IPS-15b (cell line): ENCODE results near the gene PI4KB.

Experiments
- H3K27me3 ChIP-seq: one replicate; pipeline ENCODE4 v1.6.1; 2013; ENCODE audit warnings: low read length; ENCODE audit not compliant: control insufficient read depth, insufficient read depth
- H3K36me3 ChIP-seq: one replicate; pipeline ENCODE4 v1.6.1; 2013; ENCODE audit warnings: low read length; ENCODE audit not compliant: control insufficient read depth, insufficient read depth
- H3K4me1 ChIP-seq: one replicate; pipeline ENCODE4 v1.6.1; 2013; ENCODE audit warnings: mild to moderate bottlenecking, low read length; ENCODE audit not compliant: control insufficient read depth, insufficient read depth
- H3K4me3 ChIP-seq: one replicate; pipeline ENCODE4 v1.5.1; 2013; ENCODE audit warnings: low read depth, low read length
- H3K9ac ChIP-seq: one replicate; pipeline ENCODE4 v1.6.1; 2013; ENCODE audit warnings: low read depth, mild to moderate bottlenecking, low read length
- H3K9me3 ChIP-seq: one replicate; pipeline ENCODE4 v1.6.1; 2013; ENCODE audit warnings: mild to moderate bottlenecking, low read length; ENCODE audit not compliant: control insufficient read depth, insufficient read depth

The PI4KB gene

GRCh38 chr1:151327223-151327902 is at the start of gene PI4KB:
TSS of gene PI4KB (minus strand) at chr1:151327416. CDS start at chr1:151316481, 10,935 bp downstream.
- no peaks in the 10 kb centered on the region for H3K27me3 ChIP-seq
- H3K36me3 ChIP-seq: no peaks in the 10 kb centered on the region
- H3K4me3 ChIP-seq: peak within 1 kb of the TSS; percentile 77
- H3K9ac ChIP-seq: peak within 1 kb of the TSS; percentile 86
- peaks cover 2% of the 10 kb centered on the region for H3K4me1 ChIP-seq
- no peaks in the 10 kb centered on the region for H3K9me3 ChIP-seq

GRCh38 chr1:151373196-151373595 is 46.0 kb upstream of the PI4KB start:
- no peaks in the 10 kb centered on the region for H3K9me3 ChIP-seq
- H3K4me1 ChIP-seq: peaks cover 2% of the 10 kb centered on the region
- H3K36me3 ChIP-seq: no peaks in the 10 kb centered on the region
- no peaks in the 10 kb centered on the region for H3K27me3 ChIP-seq
- H3K9ac ChIP-seq: no peak overlapping the region
- no peak overlapping the region for H3K4me3 ChIP-seq

DNA sequence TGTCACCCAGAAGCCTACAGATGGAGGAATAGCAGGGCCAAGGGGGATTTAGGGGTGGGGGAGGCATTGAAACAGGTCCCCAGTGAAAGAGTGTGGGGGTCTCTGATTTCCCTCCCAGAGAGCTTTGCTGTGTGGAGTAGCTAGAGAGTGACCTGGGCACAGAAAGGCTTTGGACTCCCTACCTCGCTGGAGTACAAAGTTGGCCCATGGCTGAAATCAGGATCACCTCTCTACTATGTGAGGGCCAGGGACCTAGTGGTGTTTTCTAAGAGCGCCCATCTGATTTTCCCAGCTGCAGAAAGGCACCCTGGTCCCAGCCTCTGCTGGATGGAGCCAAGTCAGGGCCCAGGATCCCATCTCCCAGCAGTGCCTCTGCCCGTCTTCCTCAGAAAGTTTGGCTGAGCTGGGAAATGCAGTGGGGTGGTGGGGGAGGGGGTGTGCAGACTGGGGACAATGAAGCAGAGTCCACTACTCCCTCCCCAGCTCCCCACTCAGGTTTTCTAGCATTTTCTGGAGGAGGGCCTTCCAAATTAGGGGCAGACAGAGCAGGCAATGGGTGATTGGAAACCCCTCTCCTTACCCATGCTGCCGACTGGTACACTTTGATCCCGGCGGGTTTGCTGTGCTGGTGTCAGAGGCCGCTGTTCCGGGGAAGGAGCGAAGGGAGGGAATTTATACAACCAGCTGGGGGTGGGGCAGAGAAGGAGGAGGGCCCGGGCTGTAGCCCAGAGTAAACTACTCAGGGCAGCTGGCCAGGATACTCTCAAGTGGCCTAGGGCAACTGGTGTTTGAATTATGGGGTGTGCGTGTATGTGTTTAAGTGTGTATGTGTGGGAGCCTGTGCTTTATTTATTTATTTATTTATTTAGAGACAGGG is 45.1 kb upstream of the PI4KB start, which contains the start of gene SELENBP1:
Gene SELENBP1 (minus strand): TSS at position 648 of the 877 bp plus-strand sequence. CDS start 64 bp downstream, at position 584.
- Histone ChIP-seq H3K9me3 (no peaks in the 10 kb centered on the region), H3K4me3 (peak within 1 kb of the TSS; percentile 56), H3K4me1 (peaks cover 2% of the 10 kb centered on the region), H3K9ac (peak within 1 kb of the TSS; percentile 65), H3K27me3 (no peaks in the 10 kb centered on the region), H3K36me3 (peaks cover 3% of the 10 kb centered on the region)

GRCh38 chr1:151371370-151372057 is 44.3 kb upstream of the PI4KB start:
- H3K9ac ChIP-seq: no peak overlapping the region
- peak overlapping the region; percentile 56 for H3K4me3 ChIP-seq
- H3K9me3 ChIP-seq: no peaks in the 10 kb centered on the region
- peaks cover 3% of the 10 kb centered on the region for H3K36me3 ChIP-seq
- peaks cover 2% of the 10 kb centered on the region for H3K4me1 ChIP-seq
- H3K27me3 ChIP-seq: no peaks in the 10 kb centered on the region

DNA sequence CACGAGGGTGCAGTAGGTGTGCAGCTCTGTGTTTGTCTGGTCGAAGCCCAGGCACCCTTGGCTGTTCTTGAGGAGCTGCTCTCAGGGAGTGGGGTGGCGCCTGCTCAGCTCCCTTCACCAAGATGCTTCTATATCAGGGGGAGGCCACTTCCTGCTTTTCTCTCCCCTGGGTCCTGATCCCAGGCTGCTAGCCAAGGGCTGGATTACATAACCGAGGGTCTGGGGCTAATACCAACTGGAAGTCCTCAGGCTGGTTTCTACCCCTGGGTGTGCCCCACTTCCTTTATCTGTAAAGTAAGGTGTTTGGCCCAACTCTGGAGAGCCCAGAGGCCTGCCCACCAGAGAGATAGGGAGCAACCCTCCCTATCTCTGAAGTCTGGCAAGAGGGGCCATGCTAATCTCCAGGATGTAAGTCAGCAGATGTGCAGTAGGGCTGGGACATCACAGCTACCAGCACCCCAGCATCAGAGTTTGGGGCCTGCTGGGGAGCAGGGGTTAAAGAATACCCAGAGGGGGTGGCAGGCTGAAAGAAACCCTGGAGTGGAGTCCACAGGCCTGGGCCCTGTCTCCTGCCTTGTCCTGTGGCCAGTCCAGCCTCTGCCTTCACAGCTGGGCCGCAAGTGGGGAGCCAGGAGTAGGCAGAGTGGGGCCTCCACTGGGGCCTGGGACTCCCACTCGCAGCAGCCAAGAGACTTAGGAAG is 43.1 kb upstream of the PI4KB start:
- H3K9ac ChIP-seq: no peak overlapping the region
- H3K36me3 ChIP-seq: peaks cover 3% of the 10 kb centered on the region
- no peaks in the 10 kb centered on the region for H3K27me3 ChIP-seq
- no peaks in the 10 kb centered on the region for H3K9me3 ChIP-seq
- peaks cover 2% of the 10 kb centered on the region for H3K4me1 ChIP-seq
- H3K4me3 ChIP-seq: no peak overlapping the region

GRCh38 chr1:151369621-151370048 is 42.4 kb upstream of the PI4KB start:
- no peaks in the 10 kb centered on the region for H3K27me3 ChIP-seq
- no peak overlapping the region for H3K4me3 ChIP-seq
- peaks cover 2% of the 10 kb centered on the region for H3K4me1 ChIP-seq
- no peak overlapping the region for H3K9ac ChIP-seq
- H3K36me3 ChIP-seq: peaks cover 3% of the 10 kb centered on the region
- no peaks in the 10 kb centered on the region for H3K9me3 ChIP-seq

DNA sequence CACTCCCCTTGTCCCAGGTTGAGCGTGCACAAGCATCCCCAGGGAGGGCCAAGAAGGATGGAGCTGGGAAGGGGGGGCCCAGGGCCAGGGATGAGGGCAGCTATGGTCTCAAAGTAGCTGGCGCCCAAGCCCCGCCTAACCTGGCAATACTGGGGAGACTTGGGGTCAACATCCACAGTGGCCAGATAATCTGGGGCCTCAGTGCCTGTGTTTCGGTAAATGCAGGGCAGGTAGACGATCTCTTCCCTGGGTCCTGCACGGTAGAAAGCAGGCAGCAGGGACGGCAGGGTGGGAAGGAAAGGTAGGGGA is 42.0 kb upstream of the PI4KB start:
- Histone ChIP-seq H3K9ac (no peak overlapping the region), H3K9me3 (no peaks in the 10 kb centered on the region), H3K4me3 (no peak overlapping the region), H3K27me3 (no peaks in the 10 kb centered on the region), H3K4me1 (peaks cover 2% of the 10 kb centered on the region), H3K36me3 (peaks cover 5% of the 10 kb centered on the region)

- H3K36me3 ChIP-seq: peaks cover 9% of the 10 kb centered on the region
- no peak overlapping the region for H3K9ac ChIP-seq
- peaks cover 2% of the 10 kb centered on the region for H3K4me1 ChIP-seq
- no peak overlapping the region for H3K4me3 ChIP-seq
- no peaks in the 10 kb centered on the region for H3K27me3 ChIP-seq
- H3K9me3 ChIP-seq: no peaks in the 10 kb centered on the region
Observed at GRCh38 chr1:151368393-151369301, 41.4 kb upstream of the PI4KB start.

DNA sequence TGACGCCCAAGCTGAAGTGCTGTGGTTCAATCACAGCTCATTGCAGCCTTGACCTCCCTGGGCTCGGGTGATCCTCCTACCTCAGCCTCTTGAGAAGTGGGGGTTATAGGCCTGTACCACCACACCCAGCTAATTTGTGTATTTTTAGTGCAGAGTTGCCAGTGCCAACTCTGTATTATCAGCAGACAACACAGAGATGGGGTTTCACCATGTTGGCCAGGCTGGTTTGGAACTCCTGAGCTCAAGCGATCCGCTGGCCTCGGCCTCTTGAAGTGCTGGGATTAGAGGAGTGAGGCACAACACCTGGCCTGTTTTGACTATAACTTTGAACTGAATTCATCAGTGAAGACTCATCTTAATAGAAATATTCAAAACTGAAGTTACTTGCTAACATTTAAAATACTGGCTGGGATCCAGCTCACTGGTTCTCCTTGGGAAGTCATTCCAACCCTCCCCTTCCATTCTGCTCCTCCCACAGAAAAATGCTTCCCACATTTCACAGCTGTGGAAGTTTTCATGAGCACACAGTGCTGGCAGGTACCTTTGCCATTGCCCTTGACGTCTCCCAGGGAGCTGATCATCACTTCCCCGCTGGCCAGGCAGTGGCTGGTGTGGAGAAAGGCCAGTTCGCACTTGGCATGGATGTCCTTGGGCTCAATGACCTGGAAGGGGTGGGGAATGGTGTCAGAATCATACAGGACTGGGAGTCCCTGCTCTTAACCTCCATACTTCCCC is 40.6 kb upstream of the PI4KB start:
- Histone ChIP-seq H3K4me1 (peaks cover 2% of the 10 kb centered on the region), H3K36me3 (peaks cover 11% of the 10 kb centered on the region), H3K4me3 (no peak overlapping the region), H3K9me3 (peaks cover 3% of the 10 kb centered on the region), H3K27me3 (no peaks in the 10 kb centered on the region), H3K9ac (no peak overlapping the region)

DNA sequence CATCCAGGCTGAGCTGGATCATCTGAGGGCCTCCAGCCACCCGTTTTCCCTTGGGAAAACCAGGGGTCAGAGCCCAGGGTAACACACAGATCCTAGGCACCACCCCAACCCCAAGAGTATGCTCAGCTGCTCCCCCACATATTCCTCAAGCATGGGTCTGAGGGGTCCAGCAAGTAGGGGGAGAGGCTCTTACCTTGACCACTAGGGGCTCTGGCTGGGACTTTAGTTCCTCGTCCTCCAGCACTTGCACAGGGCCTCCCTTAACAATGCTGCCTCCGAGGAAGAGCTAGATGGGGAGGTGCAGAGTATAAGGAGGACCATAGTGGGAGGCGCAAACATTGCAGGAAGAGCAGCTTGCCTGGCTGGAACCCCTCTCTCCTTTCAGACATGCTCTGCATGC is 37.8 kb upstream of the PI4KB start:
- H3K4me3 ChIP-seq: no peak overlapping the region
- H3K4me1 ChIP-seq: no peaks in the 10 kb centered on the region
- peaks cover 11% of the 10 kb centered on the region for H3K36me3 ChIP-seq
- peaks cover 13% of the 10 kb centered on the region for H3K9me3 ChIP-seq
- no peak overlapping the region for H3K9ac ChIP-seq
- H3K27me3 ChIP-seq: no peaks in the 10 kb centered on the region
